Measurements from ENCODE around the gene PLEKHA3. TPM values are rescaled to one million over a fixed set of nuclear protein-coding genes. Genes with fewer than 3 reads are reported as not detected.

PLEKHA3 gene
- total and polyA plus RNA-seq, 2 experiments from 2014 or later = 9.1 to 32.1 TPM

GRCh38 chr2:178527592-178527991 is 47.3 kb downstream of the PLEKHA3 start:
- Histone ChIP-seq H3K27ac (no peak overlapping the region), H3K9me2 (replicated peaks; ENCODE audit: insufficient read depth) (no peaks in the 10 kb centered on the region), H3K36me3 (replicated peaks; ENCODE audit: insufficient read depth, low read depth) (no peaks in the 10 kb centered on the region), H2AFZ (no peak overlapping the region), H3K4me2 (no peak overlapping the region), H3K4me1 (ENCODE audit: insufficient read depth) (peaks cover 7% of the 10 kb centered on the region), H3K9me3 (ENCODE audit: low read depth) (no peaks in the 10 kb centered on the region), H3K79me2 (peaks cover 82% of the 10 kb centered on the region), H3K27me3 (no peaks in the 10 kb centered on the region), H3K4me3 (no peak overlapping the region), H4K20me1 (ENCODE audit: insufficient read depth, poor library complexity, severe bottlenecking) (peaks cover 4% of the 10 kb centered on the region)
- 96% methylated on average over 2 of the region's 2 CpGs for WGBS (ENCODE audit: low lambda C conversion rate, missing lambda C conversion rate)
- DNase-seq (ENCODE audit: low spot score) = no peak
- TF ChIP-seq EZH2phosphoT487 (IDR thresholded peaks at IDR 0.05; ENCODE audit: low read depth, severe bottlenecking, unreplicated experiment) = no peak
- TF ChIP-seq EZH2 (IDR thresholded peaks at IDR 0.05; ENCODE audit: borderline replicate concordance) = no peak
- no peak for TF ChIP-seq CTCF (IDR thresholded peaks at IDR 0.05; ENCODE audit: poor library complexity)

- peaks cover 4% of the 10 kb centered on the region for H4K20me1 ChIP-seq (ENCODE audit: insufficient read depth, poor library complexity, severe bottlenecking)
- H3K27ac ChIP-seq = no peak overlapping the region
- peaks cover 7% of the 10 kb centered on the region for H3K4me1 ChIP-seq (ENCODE audit: insufficient read depth)
- H3K9me2 ChIP-seq (replicated peaks; ENCODE audit: insufficient read depth) = no peaks in the 10 kb centered on the region
- no peak overlapping the region for H3K4me3 ChIP-seq
- peaks cover 82% of the 10 kb centered on the region for H3K79me2 ChIP-seq
- H3K9me3 ChIP-seq (ENCODE audit: low read depth) = no peaks in the 10 kb centered on the region
- no peak for DNase-seq (ENCODE audit: low spot score)
- H2AFZ ChIP-seq = no peak overlapping the region
- no peaks in the 10 kb centered on the region for H3K27me3 ChIP-seq
- TF ChIP-seq EZH2 (IDR thresholded peaks at IDR 0.05; ENCODE audit: borderline replicate concordance) (no peak), CTCF (IDR thresholded peaks at IDR 0.05; ENCODE audit: poor library complexity) (no peak), EZH2phosphoT487 (IDR thresholded peaks at IDR 0.05; ENCODE audit: low read depth, severe bottlenecking, unreplicated experiment) (no peak)
- H3K4me2 ChIP-seq = no peak overlapping the region
- 94% methylated on average over 5 of the region's 5 CpGs for WGBS (ENCODE audit: low lambda C conversion rate, missing lambda C conversion rate)
- H3K36me3 ChIP-seq (replicated peaks; ENCODE audit: insufficient read depth, low read depth) = no peaks in the 10 kb centered on the region
These were observed 48.4 kb downstream of the PLEKHA3 start for GRCh38 chr2:178528647-178529046.

- no peak overlapping the region for H3K27ac ChIP-seq
- H3K36me3 ChIP-seq (replicated peaks; ENCODE audit: insufficient read depth, low read depth) = no peaks in the 10 kb centered on the region
- H3K4me2 ChIP-seq = no peak overlapping the region
- peaks cover 5% of the 10 kb centered on the region for H3K4me1 ChIP-seq (ENCODE audit: insufficient read depth)
- TF ChIP-seq CTCF (IDR thresholded peaks at IDR 0.05; ENCODE audit: poor library complexity) = no peak
- no peak for TF ChIP-seq EZH2phosphoT487 (IDR thresholded peaks at IDR 0.05; ENCODE audit: low read depth, severe bottlenecking, unreplicated experiment)
- no peak for TF ChIP-seq EZH2 (IDR thresholded peaks at IDR 0.05; ENCODE audit: borderline replicate concordance)
- no peaks in the 10 kb centered on the region for H3K9me2 ChIP-seq (replicated peaks; ENCODE audit: insufficient read depth)
- peaks cover 4% of the 10 kb centered on the region for H4K20me1 ChIP-seq (ENCODE audit: insufficient read depth, poor library complexity, severe bottlenecking)
- H3K79me2 ChIP-seq = peaks cover 76% of the 10 kb centered on the region
- H2AFZ ChIP-seq = no peak overlapping the region
- no peaks in the 10 kb centered on the region for H3K27me3 ChIP-seq
- no peaks in the 10 kb centered on the region for H3K9me3 ChIP-seq (ENCODE audit: low read depth)
- no peak for DNase-seq (ENCODE audit: low spot score)
- no peak overlapping the region for H3K4me3 ChIP-seq
- WGBS (ENCODE audit: low lambda C conversion rate, missing lambda C conversion rate) = 88% methylated on average over 2 of the region's 2 CpGs
These were observed 48.9 kb downstream of the PLEKHA3 start for GRCh38 chr2:178529194-178529593.

- no peaks in the 10 kb centered on the region for H3K36me3 ChIP-seq (replicated peaks; ENCODE audit: insufficient read depth, low read depth)
- H3K4me1 ChIP-seq (ENCODE audit: insufficient read depth) = no peaks in the 10 kb centered on the region
- no peak overlapping the region for H3K27ac ChIP-seq
- H2AFZ ChIP-seq = no peak overlapping the region
- H3K4me3 ChIP-seq = no peak overlapping the region
- no peak overlapping the region for H3K4me2 ChIP-seq
- 93% methylated on average over 2 of the region's 2 CpGs for WGBS (ENCODE audit: low lambda C conversion rate, missing lambda C conversion rate)
- H3K27me3 ChIP-seq = no peaks in the 10 kb centered on the region
- H3K79me2 ChIP-seq = peaks cover 69% of the 10 kb centered on the region
- DNase-seq (ENCODE audit: low spot score) = no peak
- TF ChIP-seq EZH2 (IDR thresholded peaks at IDR 0.05; ENCODE audit: borderline replicate concordance) = no peak
- TF ChIP-seq CTCF (IDR thresholded peaks at IDR 0.05; ENCODE audit: poor library complexity) = no peak
- no peaks in the 10 kb centered on the region for H3K9me3 ChIP-seq (ENCODE audit: low read depth)
- H4K20me1 ChIP-seq (ENCODE audit: insufficient read depth, poor library complexity, severe bottlenecking) = peaks cover 4% of the 10 kb centered on the region
- no peaks in the 10 kb centered on the region for H3K9me2 ChIP-seq (replicated peaks; ENCODE audit: insufficient read depth)
These were observed 49.9 kb downstream of the PLEKHA3 start for GRCh38 chr2:178530131-178530530.
